Activated T-cell treated with anti-CD3 and anti-CD28 coated beads, Interleukin-2, amount 50 U/mL, for 1 hour (primary cell): Measurements from ENCODE around the gene OR6V1.
"Not testable (repeated sequence)": the region's sequence is repeated elsewhere in the genome, so short reads cannot be mapped to it uniquely, and the experiment has no call there.

ENCODE experiments used
- DNase-seq: peaks from one replicate; pipeline ENCODE4 v3.0.0-alpha.2; 2020

Gene OR6V1

DNA sequence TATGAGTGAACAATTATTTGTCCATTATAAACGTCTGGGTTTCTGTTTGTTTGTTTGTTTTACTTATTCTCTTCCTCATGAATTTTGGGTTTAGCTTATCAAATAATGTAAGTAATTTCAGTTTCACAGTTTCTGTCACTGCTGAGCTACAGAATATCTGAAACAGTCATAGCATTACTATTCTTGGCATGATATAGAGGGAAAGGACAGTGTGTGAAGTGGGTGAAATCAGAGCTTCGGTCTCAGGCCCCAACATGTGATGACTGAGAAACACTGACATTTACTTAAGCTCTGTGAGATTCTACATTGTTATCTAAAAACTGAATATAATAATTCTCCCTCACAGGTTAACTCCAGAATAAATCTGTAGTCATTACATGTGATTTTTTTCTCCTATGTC lies 8.8 kb upstream of the OR6V1 start:
- DNase-seq, result no peak

DNA sequence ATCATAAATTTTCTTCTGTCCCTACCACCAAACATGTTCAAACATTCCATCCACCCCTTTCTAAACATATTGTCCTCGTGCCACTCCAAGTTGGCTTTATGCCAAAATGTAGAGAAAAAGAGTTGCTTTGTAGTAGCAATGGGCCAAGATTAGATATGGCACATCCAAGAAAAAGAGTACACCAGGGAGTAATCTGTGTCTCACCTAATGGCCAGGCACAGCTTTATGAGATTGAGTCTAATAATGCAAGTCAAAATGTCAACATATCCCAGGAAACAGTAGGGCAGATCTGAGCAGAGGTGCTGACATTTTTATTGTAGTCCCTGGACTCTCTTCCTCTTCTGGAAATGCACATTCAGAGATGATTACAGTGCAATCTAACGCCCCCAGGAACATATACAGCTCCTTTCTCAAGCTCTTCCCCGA lies 5.7 kb upstream of the OR6V1 start:
- no peak for DNase-seq

DNA sequence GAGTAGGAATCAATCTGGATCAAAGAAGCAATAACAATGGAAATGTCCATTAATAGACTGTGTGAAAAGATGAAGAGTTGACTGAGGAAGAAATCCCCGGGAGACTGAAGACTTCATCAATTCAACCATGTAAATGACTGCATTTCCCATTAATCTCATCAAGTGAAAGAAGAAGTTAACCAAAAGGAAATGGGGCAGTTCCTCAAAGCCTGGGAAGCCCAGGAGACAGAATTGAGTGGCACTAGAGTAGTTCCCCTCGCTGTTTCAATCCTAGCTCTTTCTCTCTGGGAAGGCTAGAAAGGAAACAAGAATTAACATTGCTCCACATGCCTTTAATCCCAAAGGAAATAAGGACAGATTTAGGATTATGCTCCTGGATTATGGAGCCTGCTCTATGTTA lies 4.8 kb upstream of the OR6V1 start:
- DNase-seq, result no peak

DNA sequence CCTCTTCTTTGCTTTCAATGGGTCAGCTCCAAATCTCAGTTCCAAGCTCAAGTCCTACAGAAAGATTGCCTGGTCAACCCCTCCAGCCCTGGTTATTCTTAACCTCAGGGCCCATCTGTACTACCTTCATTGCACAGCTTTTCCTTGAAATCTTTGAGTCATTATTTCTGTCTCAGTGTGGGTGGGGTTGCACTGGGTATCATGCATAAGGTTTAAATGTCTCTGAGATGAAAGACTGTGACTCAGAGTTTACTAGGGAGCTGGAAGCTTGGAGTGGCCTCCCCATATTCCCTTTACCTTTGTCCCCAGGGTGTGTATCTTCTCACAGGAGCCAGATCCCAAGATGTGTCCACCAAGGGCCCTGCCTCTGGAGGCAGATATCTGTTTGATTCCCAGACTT lies 3.3 kb upstream of the OR6V1 start:
- no peak for DNase-seq

DNA sequence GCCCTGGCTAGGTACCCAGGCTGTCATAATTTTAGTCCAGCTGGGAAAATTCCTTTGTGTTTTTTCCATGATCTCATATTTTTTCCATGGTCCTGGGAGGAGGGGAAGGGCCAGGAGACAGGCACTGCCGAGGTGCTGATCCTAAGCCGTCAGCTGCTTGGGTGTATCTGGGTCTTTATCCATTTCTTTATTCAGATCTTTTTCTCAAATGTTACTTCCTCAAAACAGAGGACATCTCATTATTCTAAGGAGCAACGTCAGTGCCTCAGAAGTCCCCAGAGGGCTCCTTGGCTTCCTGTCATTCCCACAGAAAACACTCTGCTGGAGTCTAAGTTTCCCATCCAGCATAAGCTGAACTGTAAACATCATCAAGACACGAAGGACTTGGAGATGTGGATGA lies 2.8 kb upstream of the OR6V1 start:
- no peak for DNase-seq

DNA sequence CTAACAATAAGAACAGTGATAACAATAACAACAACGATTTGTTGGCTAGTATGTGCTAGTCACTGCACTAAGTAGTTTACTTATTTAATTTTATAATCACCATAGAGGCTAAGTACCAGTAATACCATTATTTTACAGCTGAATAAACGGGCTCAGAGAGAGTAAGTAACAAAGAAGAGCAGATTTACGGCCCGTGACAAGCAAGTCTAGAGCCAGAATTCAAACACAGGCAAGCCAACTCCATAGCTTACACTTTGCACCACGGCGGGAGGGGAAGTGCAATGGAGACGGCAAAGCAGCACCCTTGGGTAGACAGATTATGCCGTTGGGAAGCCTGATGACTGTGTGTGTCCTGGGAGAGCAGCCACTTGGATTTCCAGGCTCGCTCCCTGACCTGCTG lies 1.2 kb upstream of the OR6V1 start:
- DNase-seq, result no peak

DNA sequence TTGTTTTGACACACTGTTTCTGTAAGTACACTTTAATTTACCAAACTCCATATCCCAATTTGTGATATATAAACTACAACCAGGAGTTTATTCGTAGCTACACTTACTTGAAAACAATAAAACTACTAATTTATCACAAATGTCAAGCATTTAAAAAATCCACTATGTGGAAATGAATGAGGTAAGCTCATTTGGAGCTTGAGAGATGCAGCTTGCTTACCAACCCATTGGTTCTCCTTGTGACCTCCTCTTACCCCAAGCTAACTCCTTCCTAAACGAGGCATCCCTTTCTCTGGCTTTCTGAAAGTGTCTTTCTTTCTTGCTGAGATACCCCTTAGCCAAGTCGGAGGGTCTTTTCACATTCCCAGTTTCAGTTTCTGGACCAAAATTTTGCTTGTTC lies 2.5 kb downstream of the OR6V1 start:
- no peak for DNase-seq

DNA sequence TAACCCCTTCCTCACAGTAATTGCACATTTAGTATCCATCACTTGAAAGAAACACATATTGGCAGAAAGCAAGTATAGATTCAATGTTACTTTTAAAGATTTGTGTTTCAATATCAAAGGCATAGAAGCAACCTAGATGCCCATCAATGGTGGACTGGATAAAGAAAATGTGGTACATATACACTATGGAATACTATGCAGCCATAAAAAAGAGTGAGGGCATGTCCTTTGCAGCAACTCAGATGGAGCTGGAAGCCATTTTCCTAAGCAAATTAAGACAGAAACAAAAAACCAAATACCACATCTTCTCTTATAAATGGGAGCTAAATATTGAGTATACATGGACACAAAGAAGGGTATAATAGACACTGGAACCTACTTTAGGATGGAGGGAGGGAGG lies 3.6 kb downstream of the OR6V1 start:
- no peak for DNase-seq

DNA sequence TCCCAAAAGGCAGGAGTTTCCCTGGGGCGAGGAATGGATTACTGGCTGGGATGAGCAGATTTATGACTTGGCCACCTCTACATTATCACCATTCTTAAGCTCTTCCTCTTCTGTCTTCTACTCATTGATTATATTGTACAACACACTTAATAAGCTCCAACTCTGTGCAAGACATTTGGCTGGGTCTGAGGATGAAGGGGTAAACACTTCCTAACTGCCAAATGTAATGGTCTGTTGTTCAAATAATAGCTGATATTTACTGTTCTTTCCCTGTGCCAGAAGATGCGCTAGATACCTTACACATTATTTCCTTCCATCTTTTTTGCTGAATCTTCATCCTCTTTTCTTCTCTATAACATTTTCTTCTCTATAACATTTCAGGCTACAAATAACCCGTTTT lies 11.6 kb downstream of the OR6V1 start:
- no peak for DNase-seq

DNA sequence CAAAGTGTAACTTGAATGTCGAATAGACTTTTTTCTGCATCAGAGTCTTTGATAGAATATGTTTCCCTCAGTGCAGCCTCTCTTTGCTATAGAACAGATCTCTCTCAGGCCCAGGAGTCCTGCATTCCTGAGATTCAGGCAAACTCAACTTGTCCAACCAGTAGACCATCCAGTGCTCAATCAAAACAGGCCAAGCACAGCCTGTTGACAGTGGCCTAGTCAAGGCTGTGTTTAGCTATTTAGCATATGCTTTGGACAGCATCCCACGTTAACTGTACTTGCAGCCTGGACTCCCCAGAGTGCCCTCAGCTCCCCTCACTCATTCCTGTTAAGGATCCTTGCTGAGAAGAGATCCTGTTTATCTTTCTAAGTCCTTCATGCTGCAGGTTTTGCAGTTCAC lies 16.3 kb downstream of the OR6V1 start:
- DNase-seq, result no peak

DNA sequence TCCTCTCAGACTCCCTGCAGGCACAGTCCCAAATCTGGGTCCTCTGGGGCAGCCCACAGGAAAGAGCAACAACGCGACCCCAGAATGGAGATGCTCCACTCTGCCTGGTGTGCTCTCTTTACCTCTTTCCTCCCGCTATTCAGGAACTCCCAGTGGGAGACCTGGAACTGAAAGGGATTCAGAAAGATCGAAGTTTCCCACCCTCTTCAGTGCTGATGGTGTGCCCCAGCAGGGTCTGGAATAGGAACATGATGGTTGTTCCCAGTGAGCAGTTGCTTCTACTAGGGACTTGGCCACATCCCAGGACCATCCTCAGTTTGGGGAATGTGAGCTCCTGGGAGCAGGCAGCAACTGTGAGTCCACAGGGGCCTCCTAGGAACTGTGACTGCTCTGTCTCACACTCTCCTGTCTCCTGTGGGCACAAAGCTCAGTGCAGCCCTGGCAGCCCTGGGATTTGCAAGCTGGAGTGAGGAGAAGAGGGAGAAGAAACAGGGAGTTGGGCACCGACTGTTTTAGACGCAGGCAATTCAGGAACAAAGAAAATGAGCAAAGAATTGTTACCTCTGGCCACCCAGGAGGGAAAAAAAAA lies 17.9 kb downstream of the OR6V1 start:
- DNase-seq, result no peak

DNA sequence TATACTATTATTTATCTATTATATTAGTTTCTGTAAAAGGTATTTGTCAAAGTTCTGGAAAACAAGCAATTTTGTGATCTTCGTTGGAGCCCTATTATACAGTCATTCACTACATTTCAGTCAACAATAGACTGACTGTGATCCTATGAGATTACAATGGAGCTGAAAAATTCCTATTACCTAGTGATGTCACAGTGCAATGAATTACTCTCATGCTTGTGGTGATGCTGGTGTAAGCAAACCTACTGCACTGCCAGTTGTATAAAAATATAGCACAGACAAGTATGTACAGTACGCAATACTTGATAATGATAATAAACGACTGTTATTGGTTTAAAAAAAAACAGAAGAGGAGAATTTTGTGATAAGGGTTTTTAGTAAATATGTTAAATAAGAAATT lies 21.4 kb downstream of the OR6V1 start:
- no peak for DNase-seq

DNA sequence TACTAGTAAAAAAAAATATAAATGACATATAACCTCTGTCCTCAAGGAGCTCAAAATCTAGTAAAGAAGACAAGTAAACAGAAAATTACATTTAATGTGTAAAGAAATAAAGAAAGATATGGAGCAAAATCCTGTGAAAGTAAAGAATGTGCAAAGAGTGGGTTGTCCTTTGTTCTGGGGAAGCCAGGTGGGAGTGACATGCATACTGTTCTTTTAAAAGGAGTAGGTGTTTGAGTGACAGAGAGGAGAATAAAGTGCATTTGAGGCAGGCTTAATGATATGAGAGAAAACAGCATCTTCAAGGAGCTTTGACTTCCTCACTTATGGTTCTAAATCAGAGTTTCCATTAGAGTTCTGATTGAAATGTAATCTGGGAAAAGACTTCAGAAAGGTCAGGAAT lies 22.0 kb downstream of the OR6V1 start:
- DNase-seq, result no peak

DNA sequence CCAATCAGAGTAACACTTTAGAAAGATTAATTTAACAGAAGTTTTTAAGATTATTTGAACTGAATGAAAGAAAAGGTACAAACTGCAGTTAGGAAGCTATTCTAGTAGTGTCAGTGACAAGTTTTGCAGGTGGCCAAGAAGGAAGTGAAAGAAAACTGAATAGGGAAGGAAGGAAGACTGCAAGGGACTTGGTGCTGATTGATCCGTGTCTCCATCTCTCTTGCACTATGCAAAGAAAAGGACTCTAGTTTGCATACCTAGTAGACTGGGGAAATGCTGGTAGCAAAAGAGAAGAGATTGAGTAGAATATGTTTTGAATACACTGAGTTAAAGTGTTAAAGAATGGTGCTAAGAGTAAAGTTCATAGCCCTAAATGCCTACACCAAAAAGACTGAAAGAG lies 33.0 kb downstream of the OR6V1 start:
- no peak for DNase-seq

DNA sequence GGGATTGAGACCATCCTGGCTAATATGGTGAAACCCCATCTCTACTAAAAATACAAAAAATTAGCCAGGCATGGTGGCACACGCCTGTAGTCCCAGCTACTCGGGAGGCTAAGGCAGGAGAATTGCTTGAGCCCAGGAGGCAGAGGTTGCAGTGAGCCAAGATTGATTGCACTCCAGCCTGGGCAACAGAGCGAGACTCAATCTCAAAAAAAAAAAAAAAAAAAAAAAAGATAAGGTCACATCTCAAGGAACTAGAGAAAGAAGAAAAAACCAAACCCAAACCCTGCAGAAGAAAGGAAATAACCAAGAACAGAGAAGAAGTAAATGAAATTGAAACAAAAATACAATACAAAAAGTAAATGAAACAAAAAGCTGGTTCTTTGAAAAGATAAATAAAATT lies 33.5 kb downstream of the OR6V1 start:
- DNase-seq, result not testable (repeated sequence)

DNA sequence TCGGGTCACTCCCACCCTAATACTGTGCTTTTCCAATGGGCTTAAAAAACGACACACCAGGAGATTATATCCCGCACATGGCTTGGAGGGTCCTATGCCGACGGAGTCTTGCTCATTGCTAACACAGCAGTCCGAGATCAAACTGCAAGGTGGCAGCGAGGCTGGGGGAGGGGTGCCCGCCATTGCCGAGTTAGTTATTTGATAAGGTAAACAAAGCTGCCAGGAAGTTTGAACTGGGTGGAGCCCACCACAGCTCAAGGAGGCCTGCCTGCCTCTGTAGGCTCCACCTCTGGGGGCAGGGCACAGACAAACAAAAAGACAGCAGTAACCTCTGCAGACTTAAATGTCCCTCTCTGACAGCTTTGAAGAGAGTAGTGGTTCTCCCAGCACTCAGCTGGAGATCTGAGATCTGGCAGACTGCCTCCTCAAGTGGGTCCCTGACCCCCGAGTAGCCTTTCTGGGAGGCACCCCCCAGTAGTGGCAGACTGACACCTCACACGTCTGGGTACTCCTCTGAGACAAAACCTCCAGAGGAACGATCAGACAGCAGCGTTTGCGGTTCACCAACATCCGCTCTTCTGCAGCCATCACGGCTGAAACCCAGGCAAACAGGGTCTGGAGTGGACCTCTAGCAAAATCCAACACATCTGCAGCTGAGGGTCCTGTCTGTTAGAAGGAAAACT lies 36.5 kb downstream of the OR6V1 start:
- DNase-seq, result not testable (repeated sequence)

DNA sequence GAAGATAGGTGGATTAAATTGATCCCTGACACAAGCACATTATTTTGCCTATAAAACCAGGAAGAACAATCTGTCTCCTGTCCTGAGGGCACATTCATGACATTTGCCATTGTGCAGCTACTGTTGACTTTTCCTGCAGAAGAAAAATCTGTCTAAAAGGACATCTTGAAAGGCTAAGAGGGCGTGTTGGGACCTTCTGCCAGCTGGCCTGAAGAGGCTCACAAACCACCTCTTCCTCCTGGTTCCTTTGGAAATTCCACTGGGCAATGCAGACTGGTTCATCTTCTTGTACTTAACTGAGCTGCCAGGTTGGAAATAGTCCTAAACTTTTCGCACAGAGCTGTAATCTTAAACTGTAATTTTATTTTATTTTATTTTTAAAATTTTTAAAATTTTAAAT lies 44.0 kb downstream of the OR6V1 start:
- DNase-seq, result no peak

DNA sequence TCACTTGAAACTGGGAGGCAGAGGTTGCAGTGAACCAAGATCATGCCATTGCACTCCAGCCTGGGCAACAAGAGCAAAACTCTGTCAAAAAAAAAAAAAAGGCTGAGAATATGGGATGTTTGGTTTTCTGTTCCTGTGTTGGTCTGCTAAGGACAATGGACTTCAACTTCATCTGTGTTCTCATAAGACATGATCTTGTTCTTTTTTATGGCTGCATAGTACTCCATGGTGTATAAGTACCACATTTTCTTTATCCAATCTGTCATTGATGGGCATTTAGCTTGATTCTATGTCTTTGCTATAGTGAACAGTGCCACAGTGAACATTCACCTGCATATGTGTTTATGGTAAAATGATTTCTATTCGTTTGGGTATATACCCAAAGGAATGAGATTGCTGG lies 47.4 kb downstream of the OR6V1 start:
- not testable (repeated sequence) for DNase-seq
